Skeletal muscle tissue (tissue), 4 donors: ENCODE measurements around the gene CHST2. TPM values are rescaled to one million over a fixed set of nuclear protein-coding genes. Genes with fewer than 3 reads are reported as not detected.

Source experiments
- H3K27ac ChIP-seq: one replicate; pipeline ENCODE4 v1.7.0; 2013; ENCODE audit warnings: mild to moderate bottlenecking, low read depth, low read length, inconsistent platforms
- H3K27me3 ChIP-seq, 3 donors: one replicate each; pipeline ENCODE4 v1.7.0; 2013; ENCODE audit warnings: low read length in 3 of 3; ENCODE audit not compliant: control insufficient read depth in 3 of 3, insufficient read depth in 3 of 3
- H3K36me3 ChIP-seq, 3 donors: one replicate each; pipeline ENCODE4 v1.7.0; 2013; ENCODE audit warnings: low read length in 3 of 3; ENCODE audit not compliant: control insufficient read depth in 3 of 3, insufficient read depth in 3 of 3
- H3K4me1 ChIP-seq, 3 donors: one replicate each; pipeline ENCODE4 v1.7.0; 2013; ENCODE audit warnings: low read length in 3 of 3, mild to moderate bottlenecking in 3 of 3; ENCODE audit not compliant: control insufficient read depth in 3 of 3, insufficient read depth in 3 of 3
- H3K4me3 ChIP-seq, 3 donors: one replicate each; pipeline ENCODE4 v1.7.0; 2013; ENCODE audit warnings: low read length in 3 of 3
- H3K9ac ChIP-seq, 3 donors: one replicate each; pipeline ENCODE4 v1.7.0; 2013; ENCODE audit warnings: low read length in 3 of 3, mild to moderate bottlenecking in 3 of 3, moderate library complexity in 2 of 3, low read depth in 1 of 3
- H3K9me3 ChIP-seq, 3 donors: one replicate each; pipeline ENCODE4 v1.7.0; 2013; ENCODE audit warnings: low read length in 3 of 3; ENCODE audit not compliant: control insufficient read depth in 3 of 3
- total RNA-seq: library from RNA; depleted of rRNA; stranded (reverse); fragments of >200 nt; gene quantifications from one replicate; pipeline ENCODE4 v1.2.3, GENCODE V29; 2014
- donor health status: Osteomylitis.

CHST2 gene
- total RNA-seq, 1 donor from 2014 or later: 6.8 TPM

DNA sequence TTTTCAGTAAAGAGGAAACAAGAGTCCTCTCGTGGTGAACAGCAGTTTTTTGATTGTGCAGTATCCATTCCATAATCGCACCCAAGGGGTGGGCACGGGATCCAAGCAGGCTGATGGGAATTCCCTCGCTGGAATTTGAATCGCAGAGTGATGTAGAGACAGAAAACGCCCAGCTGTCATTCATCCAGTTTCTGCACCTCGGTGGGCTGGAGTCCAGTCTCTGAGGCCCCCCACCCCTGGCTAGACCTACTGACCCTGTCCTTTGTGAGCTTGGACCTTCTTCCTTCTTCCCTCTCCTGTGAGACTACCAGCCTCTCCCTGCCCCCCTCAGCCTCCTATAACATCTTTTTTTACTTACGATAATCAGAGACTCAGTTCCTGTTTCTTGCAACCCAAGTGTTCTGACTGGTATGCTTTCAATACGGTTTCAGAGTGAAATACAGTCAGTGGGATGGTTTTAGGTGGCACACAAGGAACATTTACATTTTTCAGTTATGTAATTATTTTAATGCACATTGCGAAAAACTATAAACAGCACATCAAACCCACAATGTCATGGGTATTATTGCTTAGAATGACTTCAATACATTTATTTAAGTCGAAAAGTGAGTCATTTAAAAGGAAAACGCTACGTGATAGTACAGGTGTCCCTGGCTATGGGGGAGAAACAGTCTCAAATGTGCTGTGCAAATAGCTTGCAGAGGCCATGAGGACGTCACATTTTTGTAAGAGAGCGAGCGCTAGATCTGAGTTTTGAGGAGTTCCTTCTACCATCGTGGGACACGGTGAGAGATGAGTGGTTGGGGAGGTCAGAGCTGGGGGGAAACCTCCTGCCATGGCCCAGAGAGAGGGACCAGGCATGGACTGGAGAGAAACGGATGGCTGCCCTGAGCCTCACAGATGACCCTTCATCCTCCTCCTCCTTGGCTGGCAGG lies 37.5 kb upstream of the CHST2 start:
- no peak overlapping the region for H3K27ac ChIP-seq
- no peaks in the 10 kb centered on the region for H3K36me3 ChIP-seq
- H3K4me1 ChIP-seq: no peaks in the 10 kb centered on the region
- no peaks in the 10 kb centered on the region for H3K9me3 ChIP-seq
- H3K9ac ChIP-seq: no peak overlapping the region
- peaks cover 0 to 2% (median 0%) of the 10 kb centered on the region in 3 donors for H3K27me3 ChIP-seq
- H3K4me3 ChIP-seq: no peak overlapping the region

DNA sequence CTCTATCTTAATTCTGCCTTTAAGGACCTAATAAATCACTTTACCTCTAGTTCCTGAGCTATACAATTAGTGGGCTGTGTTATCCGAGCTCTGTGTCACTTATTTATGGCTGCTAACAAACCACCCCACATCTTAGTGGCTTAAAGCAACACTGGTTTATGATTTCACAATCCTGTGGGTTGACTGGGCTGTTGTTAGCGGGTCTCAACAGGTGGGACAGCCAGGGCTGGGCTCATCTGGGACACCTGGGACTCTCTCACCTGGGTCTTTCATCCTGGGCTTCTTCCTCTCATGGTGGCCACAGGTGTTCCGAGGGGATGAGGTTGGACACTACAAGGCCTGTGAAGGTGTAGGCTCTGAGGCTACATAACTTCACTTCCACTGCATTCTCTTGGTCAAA lies 35.8 kb upstream of the CHST2 start:
- peaks cover 0 to 2% (median 0%) of the 10 kb centered on the region in 3 donors for H3K27me3 ChIP-seq
- H3K27ac ChIP-seq: no peak overlapping the region
- H3K9me3 ChIP-seq: no peaks in the 10 kb centered on the region
- no peaks in the 10 kb centered on the region for H3K36me3 ChIP-seq
- H3K4me3 ChIP-seq: no peak overlapping the region
- no peak overlapping the region for H3K9ac ChIP-seq
- no peaks in the 10 kb centered on the region for H3K4me1 ChIP-seq

DNA sequence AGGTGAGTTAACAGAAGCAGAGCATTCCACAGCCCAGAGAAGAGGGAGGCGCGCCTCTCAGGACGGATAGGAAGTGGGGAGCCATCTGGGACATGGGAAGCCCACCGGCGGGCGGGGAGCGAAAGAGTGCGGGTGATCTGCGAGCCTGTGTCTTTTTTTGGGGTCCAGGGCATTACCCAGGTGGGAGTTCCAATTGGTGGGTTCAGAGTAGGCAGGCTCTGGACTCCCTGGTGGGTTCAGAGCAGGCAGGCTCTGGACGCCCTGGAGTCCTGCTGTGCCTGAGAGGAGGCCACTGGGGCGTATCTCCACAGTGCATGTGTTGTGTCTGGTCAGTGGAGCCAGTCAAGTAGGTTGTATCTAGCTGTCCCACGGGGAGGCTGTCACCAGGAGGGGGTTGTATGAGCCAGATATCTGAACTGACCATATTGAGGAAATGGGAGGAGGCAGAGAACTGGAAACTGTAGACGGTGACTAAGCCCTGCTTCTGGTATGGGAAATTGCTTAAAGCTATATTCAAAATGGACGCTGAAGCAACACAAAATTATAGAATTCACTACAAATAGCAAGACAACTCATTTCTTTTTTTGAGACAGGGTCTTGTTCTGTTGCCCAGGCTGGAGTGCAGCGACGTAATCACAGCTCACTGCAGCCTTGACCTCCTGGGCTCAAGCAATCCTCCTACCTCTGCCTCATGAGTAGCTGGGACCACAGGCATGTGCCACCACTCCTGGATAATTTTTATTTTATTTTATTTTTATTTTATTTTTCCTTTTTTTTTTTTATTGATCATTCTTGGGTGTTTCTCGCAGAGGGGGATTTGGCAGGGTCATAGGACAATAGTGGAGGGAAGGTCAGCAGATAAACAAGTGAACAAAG lies 34.5 kb upstream of the CHST2 start:
- Histone ChIP-seq H3K4me3 (no peak overlapping the region), H3K9me3 (no peaks in the 10 kb centered on the region), H3K27me3 (peaks cover 0 to 2% (median 0%) of the 10 kb centered on the region in 3 donors), H3K27ac (no peak overlapping the region), H3K4me1 (no peaks in the 10 kb centered on the region), H3K36me3 (no peaks in the 10 kb centered on the region), H3K9ac (no peak overlapping the region)

DNA sequence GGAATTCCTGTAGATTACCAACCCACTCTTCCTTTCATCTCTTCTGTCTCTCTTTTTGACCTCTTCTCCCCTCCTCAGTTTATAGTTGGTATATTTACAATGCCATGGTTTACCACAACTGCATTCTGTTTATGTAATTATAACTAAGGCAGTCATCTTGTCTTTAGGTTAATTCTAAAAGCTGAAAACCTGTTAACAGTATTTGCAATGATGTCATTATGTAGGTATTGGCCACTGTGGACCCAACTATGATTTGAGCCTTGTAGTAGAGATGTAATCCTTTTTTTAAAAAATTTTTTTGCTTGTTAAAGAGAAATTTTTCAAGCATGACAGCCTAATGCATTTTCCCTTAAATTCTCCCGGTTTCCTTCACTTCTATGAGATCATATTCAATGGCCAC lies 30.7 kb upstream of the CHST2 start:
- H3K4me1 ChIP-seq: peaks cover 0 to 4% (median 0%) of the 10 kb centered on the region in 3 donors
- no peaks in the 10 kb centered on the region for H3K36me3 ChIP-seq
- H3K9me3 ChIP-seq: no peaks in the 10 kb centered on the region
- no peak overlapping the region for H3K4me3 ChIP-seq
- H3K27ac ChIP-seq: no peak overlapping the region
- H3K9ac ChIP-seq: no peak overlapping the region
- H3K27me3 ChIP-seq: peaks cover 0 to 2% (median 0%) of the 10 kb centered on the region in 3 donors

DNA sequence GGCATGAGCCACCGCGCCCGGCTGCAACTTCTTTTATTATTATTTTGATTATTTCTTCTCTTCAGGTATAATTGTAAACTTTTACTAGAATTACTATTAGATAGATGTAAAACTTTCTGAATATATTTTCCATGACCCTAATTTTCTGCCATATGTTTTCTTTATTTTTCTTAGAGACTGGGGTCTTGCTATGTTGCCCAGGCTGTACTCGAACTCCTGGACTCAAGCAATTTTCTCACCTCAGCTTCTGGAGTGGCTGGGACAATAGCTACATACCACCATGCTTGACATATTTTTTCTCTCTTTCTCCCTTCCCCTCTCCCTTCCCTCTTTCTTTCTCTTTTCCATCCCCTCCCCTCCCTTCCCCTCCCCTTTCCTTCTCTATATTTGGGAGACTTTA lies 29.6 kb upstream of the CHST2 start:
- no peaks in the 10 kb centered on the region for H3K9me3 ChIP-seq
- no peak overlapping the region for H3K9ac ChIP-seq
- peaks cover 0 to 4% (median 0%) of the 10 kb centered on the region in 3 donors for H3K4me1 ChIP-seq
- H3K36me3 ChIP-seq: no peaks in the 10 kb centered on the region
- H3K27ac ChIP-seq: no peak overlapping the region
- H3K27me3 ChIP-seq: no peaks in the 10 kb centered on the region
- no peak overlapping the region for H3K4me3 ChIP-seq

DNA sequence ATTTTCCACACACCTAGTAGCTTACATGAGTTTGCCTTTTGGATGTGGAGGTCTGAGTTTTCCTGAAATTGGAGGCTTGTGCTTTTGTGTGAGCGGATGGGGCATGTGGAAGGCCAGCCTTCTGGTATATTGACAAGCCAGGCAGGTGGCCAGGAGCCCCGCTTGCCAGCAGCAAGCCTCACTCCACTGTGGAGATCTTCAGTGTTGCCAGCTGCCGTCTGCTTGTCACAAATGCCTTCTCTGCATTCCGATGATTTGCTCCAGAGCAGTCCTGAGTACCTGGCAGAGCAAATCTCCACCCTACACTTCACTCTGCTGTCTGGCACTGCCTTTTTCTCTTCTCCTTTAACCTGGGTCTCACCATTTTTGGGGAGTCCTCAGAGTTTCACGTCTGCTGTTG lies 29.1 kb upstream of the CHST2 start:
- peaks cover 0 to 2% (median 0%) of the 10 kb centered on the region in 3 donors for H3K27me3 ChIP-seq
- H3K9me3 ChIP-seq: no peaks in the 10 kb centered on the region
- H3K27ac ChIP-seq: no peak overlapping the region
- peaks cover 0 to 4% (median 0%) of the 10 kb centered on the region in 3 donors for H3K4me1 ChIP-seq
- no peaks in the 10 kb centered on the region for H3K36me3 ChIP-seq
- H3K9ac ChIP-seq: no peak overlapping the region
- no peak overlapping the region for H3K4me3 ChIP-seq

DNA sequence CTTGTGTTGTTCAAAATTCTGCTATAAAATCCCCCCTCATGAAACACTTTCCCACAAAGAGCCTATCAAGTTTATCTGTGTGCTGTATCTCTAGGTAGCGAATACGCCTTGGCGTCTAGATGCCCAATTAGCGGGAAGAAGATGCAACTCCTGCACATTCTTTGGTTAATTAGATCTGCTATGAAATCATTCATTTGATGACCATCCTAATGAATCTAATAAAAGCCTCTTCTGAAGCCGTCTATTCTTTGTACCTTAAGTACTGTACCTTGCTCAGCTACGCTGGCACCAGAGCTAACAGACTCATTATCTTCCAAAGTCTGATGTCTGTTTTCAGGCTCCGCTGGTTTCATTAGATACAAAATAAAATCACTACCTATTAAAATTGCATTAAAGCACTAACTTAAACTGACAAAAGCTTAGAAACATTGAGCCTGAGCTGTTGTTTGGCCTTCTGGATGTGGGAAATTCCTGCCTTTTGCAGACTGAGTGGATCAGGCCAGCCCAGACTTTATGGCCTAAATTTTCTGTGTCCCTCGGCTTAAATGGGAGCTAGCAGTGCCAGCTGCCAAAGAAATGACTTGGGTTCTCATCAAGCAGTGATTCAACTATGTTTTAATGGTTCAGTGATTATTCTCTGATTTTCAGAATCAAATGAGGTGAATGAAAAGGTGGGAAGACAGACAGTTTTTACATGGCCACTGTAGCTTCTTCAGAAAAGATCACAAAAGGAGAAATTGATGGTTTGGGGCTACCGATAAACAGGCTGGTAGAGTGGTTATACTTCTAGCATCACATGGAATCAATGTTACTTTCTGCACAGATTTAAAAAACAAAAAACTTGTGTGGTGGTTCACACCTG lies 28.4 kb upstream of the CHST2 start:
- H3K27ac ChIP-seq: no peak overlapping the region

DNA sequence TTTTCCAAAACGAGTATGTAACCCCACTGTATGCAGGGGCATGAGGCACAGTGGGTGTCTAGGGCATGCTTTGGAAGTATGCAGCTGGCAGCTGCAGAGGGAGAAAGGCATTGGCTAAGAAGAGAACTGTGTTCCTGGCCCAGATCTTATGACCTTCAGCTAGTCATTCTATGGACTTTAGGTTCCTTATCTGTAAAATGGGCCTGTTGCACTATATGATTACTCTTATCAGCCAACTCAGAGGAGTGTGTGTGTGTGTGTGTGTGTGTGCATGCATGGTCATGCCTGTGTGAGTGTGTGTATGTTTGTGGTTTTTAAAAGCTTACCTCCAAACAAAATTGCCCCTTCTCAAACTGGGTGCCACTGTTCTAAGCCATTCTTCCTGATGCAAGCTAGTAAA lies 27.4 kb upstream of the CHST2 start:
- H3K27ac ChIP-seq: no peak overlapping the region

More for the DNA sequence above, 28.4 kb upstream of the CHST2 start:
- no peak overlapping the region for H3K4me3 ChIP-seq
- peaks cover 0 to 2% (median 0%) of the 10 kb centered on the region in 3 donors for H3K27me3 ChIP-seq
- H3K36me3 ChIP-seq: no peaks in the 10 kb centered on the region
- peaks cover 0 to 4% (median 0%) of the 10 kb centered on the region in 3 donors for H3K4me1 ChIP-seq
- no peaks in the 10 kb centered on the region for H3K9me3 ChIP-seq
- H3K9ac ChIP-seq: no peak overlapping the region

DNA sequence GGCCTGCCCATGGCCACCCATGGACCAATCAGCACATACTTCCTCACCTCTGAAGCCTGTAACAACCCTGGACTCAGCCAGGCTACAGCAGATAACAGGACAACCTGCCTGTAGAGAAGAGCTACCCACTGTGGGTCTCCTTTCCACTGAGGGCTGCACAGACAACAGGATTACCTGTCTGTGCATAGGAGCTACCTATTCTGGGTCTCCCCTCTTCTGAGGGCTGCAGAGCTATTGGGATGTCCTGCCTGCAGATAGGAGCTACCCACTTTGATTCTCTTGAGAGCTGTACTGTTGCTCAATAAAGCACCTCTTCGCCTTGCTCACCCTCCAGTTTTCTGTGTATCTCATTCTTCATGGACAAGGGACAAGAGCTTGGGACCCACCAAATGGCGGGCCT lies 23.8 kb upstream of the CHST2 start:
- Histone ChIP-seq H3K9ac (no peak overlapping the region), H3K36me3 (no peaks in the 10 kb centered on the region), H3K4me1 (no peaks in the 10 kb centered on the region), H3K27me3 (peaks cover 0 to 2% (median 0%) of the 10 kb centered on the region in 3 donors), H3K9me3 (no peaks in the 10 kb centered on the region), H3K4me3 (no peak overlapping the region), H3K27ac (no peak overlapping the region)

More for the DNA sequence above, 27.4 kb upstream of the CHST2 start:
- Histone ChIP-seq H3K27me3 (peaks cover 0 to 2% (median 0%) of the 10 kb centered on the region in 3 donors), H3K9ac (no peak overlapping the region), H3K9me3 (no peaks in the 10 kb centered on the region), H3K36me3 (no peaks in the 10 kb centered on the region), H3K4me1 (peaks cover 0 to 4% (median 0%) of the 10 kb centered on the region in 3 donors), H3K4me3 (no peak overlapping the region)
